Endodermal cell (in vitro differentiated cells): Measurements from ENCODE around the gene PCBP3. TPM values are rescaled to one million over a fixed set of nuclear protein-coding genes. Genes with fewer than 3 reads are reported as not detected.

ENCODE experiments used
- DNase-seq: peaks from one replicate; pipeline ENCODE4 v3.0.0-alpha.2; 2017
- H3K27ac ChIP-seq: 2 replicates; pipeline ENCODE4 v1.5.1; 2013; ENCODE audit warnings: mild to moderate bottlenecking, low read depth, low read length, moderate library complexity
- H3K27me3 ChIP-seq: 2 replicates; pipeline ENCODE4 v1.6.1; 2013; ENCODE audit warnings: mild to moderate bottlenecking, low read length, moderate library complexity; ENCODE audit not compliant: insufficient read depth, control insufficient read depth, poor library complexity, severe bottlenecking
- H3K36me3 ChIP-seq: 2 replicates; pipeline ENCODE4 v1.7.0; 2013; ENCODE audit warnings: mild to moderate bottlenecking, low read length, moderate library complexity; ENCODE audit not compliant: control insufficient read depth, insufficient read depth
- H3K4me1 ChIP-seq: one replicate; pipeline ENCODE4 v1.7.0; 2013; ENCODE audit warnings: low read length; ENCODE audit not compliant: control insufficient read depth, insufficient read depth
- H3K4me3 ChIP-seq: 2 replicates; pipeline ENCODE4 v1.5.1; 2013; ENCODE audit warnings: mild to moderate bottlenecking, low read length, moderate library complexity
- H3K9ac ChIP-seq: 2 replicates; pipeline ENCODE4 v1.6.1; 2013; ENCODE audit warnings: mild to moderate bottlenecking, low read length, moderate library complexity; ENCODE audit not compliant: poor library complexity, severe bottlenecking; ENCODE audit errors: extremely low read depth
- H3K9me3 ChIP-seq: 2 replicates; pipeline ENCODE4 v1.6.1; 2013; ENCODE audit warnings: mild to moderate bottlenecking, low read length, moderate library complexity; ENCODE audit not compliant: control insufficient read depth
- H3K27ac Mint-ChIP-seq: 2 replicates; pipeline ENCODE4 v1.8.0; 2020; ENCODE audit warnings: mixed read lengths
- H3K27me3 Mint-ChIP-seq: 2 replicates; pipeline ENCODE4 v1.8.0; 2021; ENCODE audit warnings: mild to moderate bottlenecking, mixed read lengths; ENCODE audit not compliant: insufficient read depth
- H3K36me3 Mint-ChIP-seq: 2 replicates; pipeline ENCODE4 v1.8.0; 2020; ENCODE audit warnings: low read depth, mixed read lengths
- H3K4me1 Mint-ChIP-seq: 2 replicates; pipeline ENCODE4 v1.8.0; 2020; ENCODE audit warnings: mixed read lengths
- H3K4me3 Mint-ChIP-seq: 2 replicates; pipeline ENCODE4 v1.8.0; 2020; ENCODE audit warnings: mild to moderate bottlenecking, moderate library complexity, mixed read lengths
- H3K9me3 Mint-ChIP-seq: 2 replicates; pipeline ENCODE4 v1.8.0; 2020; ENCODE audit warnings: mild to moderate bottlenecking, mixed read lengths
- CTCF ChIP-seq: fragments of 200-600 bp; sonication (generic); conservative IDR thresholded peaks from 2 replicates; pipeline ENCODE4 v1.5.0; 2021; ENCODE audit warnings: antibody characterized with exemption, mild to moderate bottlenecking
- WGBS, 2 experiments: methylation state at CpG; one replicate each; pipeline versions ENCODE4 v1.1.5 to v1.1.7; 2013; ENCODE audit warnings: missing lambda C conversion rate in 2 of 2, mixed read lengths in 1 of 2; ENCODE audit not compliant: insufficient coverage in 1 of 2, insufficient read length in 1 of 2; 5-methylcytosine and 5-hydroxymethylcytosine counted together
- total RNA-seq, 2 donors: library from RNA; stranded (reverse); fragmentation: NEBNext Ultra II Directional in 1 of 2; extraction: Animal tissue kit (Norgen Biotek cat#: 25700) in 1 of 2; gene quantifications; 2 replicates in 1 of 2; 3 replicates in 1 of 2; pipeline ENCODE4 v1.2.1, GENCODE V29; 2021

PCBP3 gene
- total RNA-seq, 2 donors from 2014 or later = 2.1 to 10.6 TPM

DNA sequence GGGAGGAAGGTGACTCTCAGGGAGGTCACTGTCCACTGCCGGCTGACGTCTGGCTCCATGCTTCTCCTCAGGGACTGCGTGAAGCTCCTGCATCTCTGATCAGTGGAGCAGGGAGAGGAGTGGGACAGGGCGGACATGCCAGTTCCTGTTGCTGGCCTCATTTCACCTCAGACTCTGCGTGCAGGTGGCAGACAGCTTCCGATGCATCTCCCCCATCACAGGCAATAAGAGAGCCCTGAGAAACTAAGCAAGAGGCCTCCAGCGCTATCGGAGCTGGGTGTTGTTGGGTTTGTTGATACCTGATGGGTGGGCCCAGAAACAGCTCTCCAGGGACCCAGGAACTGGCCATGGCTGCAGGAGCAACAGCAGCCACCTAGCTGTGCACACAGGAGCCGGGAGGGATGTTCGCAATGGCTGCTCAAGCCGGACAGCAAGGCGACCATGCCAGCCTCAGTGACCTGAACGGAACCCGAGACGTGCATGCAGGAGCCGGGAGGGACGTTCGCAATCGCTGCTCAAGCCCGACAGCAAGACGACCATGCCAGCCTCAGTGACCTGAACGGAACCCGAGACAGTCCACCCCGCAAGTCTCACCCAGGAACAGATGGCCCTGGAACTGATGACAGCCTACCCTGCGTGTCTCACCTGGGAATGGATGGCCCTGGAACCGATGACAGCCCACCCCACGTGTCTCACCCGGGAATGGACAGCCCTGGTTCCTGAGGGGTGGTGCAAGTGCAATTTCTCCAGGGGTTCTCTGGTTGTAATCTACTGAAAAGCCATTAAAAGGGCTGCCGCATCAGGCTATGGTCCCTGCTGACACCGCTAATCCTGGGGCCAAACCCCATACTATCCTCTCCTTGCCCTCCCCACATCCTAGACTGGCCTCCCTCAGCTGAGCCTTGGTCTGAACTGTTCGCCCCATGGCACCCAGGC, 14.2 kb upstream of the PCBP3 start:
- WGBS, 2 experiments = 90 to 91% methylated on average over 25 to 31 of the region's 31 CpGs
- Histone ChIP-seq H3K4me1 (no peaks in the 10 kb centered on the region), H3K36me3 (no peaks in the 10 kb centered on the region), H3K9me3 (no peaks in the 10 kb centered on the region), H3K27me3 (no peaks in the 10 kb centered on the region), H3K27ac (no peak overlapping the region), H3K4me3 (no peak overlapping the region), H3K9ac (no peak overlapping the region)
- Mint-ChIP-seq H3K36me3 (no peaks in the 10 kb centered on the region), H3K9me3 (no peaks in the 10 kb centered on the region), H3K4me1 (no peaks in the 10 kb centered on the region), H3K4me3 (no peak overlapping the region), H3K27ac (no peak overlapping the region), H3K27me3 (peaks cover 4% of the 10 kb centered on the region)
- DNase-seq = peak; percentile 19
- TF ChIP-seq CTCF = no peak

GRCh38 chr21:45630066-45630694, 13.3 kb upstream of the PCBP3 start:
- WGBS, 2 experiments = 89 to 94% methylated on average over 5 to 16 of the region's 16 CpGs
- DNase-seq = peak; percentile 5
- no peaks in the 10 kb centered on the region for H3K27me3 ChIP-seq
- Mint-ChIP-seq H3K27me3 (peaks cover 4% of the 10 kb centered on the region), H3K4me1 (no peaks in the 10 kb centered on the region), H3K36me3 (no peaks in the 10 kb centered on the region), H3K27ac (no peak overlapping the region), H3K4me3 (no peak overlapping the region), H3K9me3 (no peaks in the 10 kb centered on the region)
- no peaks in the 10 kb centered on the region for H3K4me1 ChIP-seq
- no peaks in the 10 kb centered on the region for H3K36me3 ChIP-seq
- H3K27ac ChIP-seq = no peak overlapping the region
- no peak for TF ChIP-seq CTCF
- no peak overlapping the region for H3K9ac ChIP-seq
- no peak overlapping the region for H3K4me3 ChIP-seq
- H3K9me3 ChIP-seq = peaks cover 1% of the 10 kb centered on the region

DNA sequence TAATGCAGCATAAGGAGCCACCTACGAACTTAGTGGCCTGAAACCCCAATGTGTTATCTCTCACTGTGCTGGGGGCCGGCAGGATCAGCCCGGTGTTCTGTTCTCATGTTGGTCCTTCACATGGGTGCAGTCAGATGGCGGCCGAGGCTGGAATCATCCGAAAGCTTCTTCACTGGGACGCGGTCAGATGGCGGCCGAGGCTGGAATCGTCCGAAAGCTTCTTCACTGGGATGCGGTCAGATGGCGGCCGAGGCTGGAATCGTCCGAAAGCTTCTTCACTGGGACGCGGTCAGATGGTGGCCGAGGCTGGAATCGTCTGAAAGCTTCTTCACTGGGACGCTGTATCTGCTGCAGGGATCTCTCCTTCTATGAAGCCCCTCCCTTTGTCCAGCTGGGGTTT, 12.6 kb upstream of the PCBP3 start:
- no peak for DNase-seq
- H3K9me3 Mint-ChIP-seq = no peaks in the 10 kb centered on the region

More for the DNA sequence above, 12.6 kb upstream of the PCBP3 start:
- H3K4me1 ChIP-seq = no peaks in the 10 kb centered on the region
- no peak overlapping the region for H3K9ac ChIP-seq
- no peak overlapping the region for H3K27ac ChIP-seq
- H3K27me3 Mint-ChIP-seq = peaks cover 4% of the 10 kb centered on the region
- no peaks in the 10 kb centered on the region for H3K4me1 Mint-ChIP-seq
- peaks cover 7% of the 10 kb centered on the region for H3K9me3 ChIP-seq
- no peak overlapping the region for H3K4me3 Mint-ChIP-seq
- no peak overlapping the region for H3K4me3 ChIP-seq
- H3K36me3 ChIP-seq = no peaks in the 10 kb centered on the region
- TF ChIP-seq CTCF = no peak
- H3K27ac Mint-ChIP-seq = no peak overlapping the region
- WGBS, 2 experiments = 91 to 92% methylated on average over 12 to 22 of the region's 22 CpGs
- no peaks in the 10 kb centered on the region for H3K36me3 Mint-ChIP-seq
- no peaks in the 10 kb centered on the region for H3K27me3 ChIP-seq
